ENCODE results near the gene PKN1. TPM values are rescaled to one million over a fixed set of nuclear protein-coding genes. Genes with fewer than 3 reads are reported as not detected.

PKN1 gene
- total RNA-seq, 2 donors from 2014 or later = 87.2 to 111 TPM

- H3K4me1 ChIP-seq = no peaks in the 10 kb centered on the region
- no peak overlapping the region for H3K27ac ChIP-seq
- H3K4me3 ChIP-seq = no peak overlapping the region
- H3K27me3 ChIP-seq = no peaks in the 10 kb centered on the region
- no peak for DNase-seq (ENCODE audit: low spot score)
- peaks cover 85% of the 10 kb centered on the region for H3K36me3 ChIP-seq
- no peaks in the 10 kb centered on the region for H3K9me3 ChIP-seq
- TF ChIP-seq CTCF (IDR thresholded peaks at IDR 0.05) = no peak
These were observed 30.6 kb downstream of the PKN1 start for GRCh38 chr19:14463747-14464146.

GRCh38 chr19:14467391-14467790, 34.3 kb downstream of the PKN1 start:
- no peak overlapping the region for H3K27ac ChIP-seq
- no peaks in the 10 kb centered on the region for H3K27me3 ChIP-seq
- no peak overlapping the region for H3K4me3 ChIP-seq
- no peak for DNase-seq (ENCODE audit: low spot score)
- no peak for TF ChIP-seq CTCF (IDR thresholded peaks at IDR 0.05)
- H3K36me3 ChIP-seq = peaks cover 84% of the 10 kb centered on the region
- peaks cover 0 to 10% of the 10 kb centered on the region in 2 donors for H3K4me1 ChIP-seq
- H3K9me3 ChIP-seq = no peaks in the 10 kb centered on the region

GRCh38 chr19:14467816-14468215, 34.7 kb downstream of the PKN1 start:
- Histone ChIP-seq H3K27ac (no peak overlapping the region), H3K4me1 (peaks cover 0 to 14% of the 10 kb centered on the region in 2 donors), H3K36me3 (peaks cover 80% of the 10 kb centered on the region), H3K27me3 (no peaks in the 10 kb centered on the region), H3K4me3 (no peak overlapping the region), H3K9me3 (no peaks in the 10 kb centered on the region)
- DNase-seq (ENCODE audit: low spot score) = no peak
- TF ChIP-seq CTCF (IDR thresholded peaks at IDR 0.05) = no peak

- no peak for DNase-seq (ENCODE audit: low spot score)
These were observed 37.1 kb downstream of the PKN1 start for GRCh38 chr19:14470031-14470876.

GRCh38 chr19:14471436-14472187, 38.5 kb downstream of the PKN1 start:
- peaks cover 0 to 7% of the 10 kb centered on the region in 2 donors for H3K27me3 ChIP-seq
- DNase-seq (ENCODE audit: low spot score) = no peak
- peaks cover 48% of the 10 kb centered on the region for H3K36me3 ChIP-seq
- no peak for TF ChIP-seq CTCF (IDR thresholded peaks at IDR 0.05)
- peaks cover 0 to 45% of the 10 kb centered on the region in 2 donors for H3K4me1 ChIP-seq
- no peak overlapping the region for H3K27ac ChIP-seq
- H3K4me3 ChIP-seq = no peak overlapping the region
- no peaks in the 10 kb centered on the region for H3K9me3 ChIP-seq

More at GRCh38 chr19:14470031-14470876, 37.1 kb downstream of the PKN1 start:
- TF ChIP-seq CTCF (IDR thresholded peaks at IDR 0.05) = no peak
- Histone ChIP-seq H3K9me3 (no peaks in the 10 kb centered on the region), H3K27ac (no peak overlapping the region), H3K36me3 (peaks cover 62% of the 10 kb centered on the region), H3K4me1 (peaks cover 0 to 34% of the 10 kb centered on the region in 2 donors), H3K4me3 (no peak overlapping the region), H3K27me3 (peaks cover 0 to 7% of the 10 kb centered on the region in 2 donors)

Data from right atrium auricular region (tissue), 2 donors.